HG03095 (cell line): ENCODE measurements around the gene WDR74.
A peak's percentile ranks its signal among the peaks of the same experiment; 100 is the strongest.
"Not testable (repeated sequence)": the region's sequence is repeated elsewhere in the genome, so short reads cannot be mapped to it uniquely, and the experiment has no call there.

Experiments used
- ATAC-seq: cut with Tn5 transposase; IDR thresholded peaks from one replicate; pipeline ENCODE4 v1.9.1; 2021; ENCODE audit warnings: moderate library complexity; ENCODE audit not compliant: unreplicated experiment

The WDR74 gene

DNA sequence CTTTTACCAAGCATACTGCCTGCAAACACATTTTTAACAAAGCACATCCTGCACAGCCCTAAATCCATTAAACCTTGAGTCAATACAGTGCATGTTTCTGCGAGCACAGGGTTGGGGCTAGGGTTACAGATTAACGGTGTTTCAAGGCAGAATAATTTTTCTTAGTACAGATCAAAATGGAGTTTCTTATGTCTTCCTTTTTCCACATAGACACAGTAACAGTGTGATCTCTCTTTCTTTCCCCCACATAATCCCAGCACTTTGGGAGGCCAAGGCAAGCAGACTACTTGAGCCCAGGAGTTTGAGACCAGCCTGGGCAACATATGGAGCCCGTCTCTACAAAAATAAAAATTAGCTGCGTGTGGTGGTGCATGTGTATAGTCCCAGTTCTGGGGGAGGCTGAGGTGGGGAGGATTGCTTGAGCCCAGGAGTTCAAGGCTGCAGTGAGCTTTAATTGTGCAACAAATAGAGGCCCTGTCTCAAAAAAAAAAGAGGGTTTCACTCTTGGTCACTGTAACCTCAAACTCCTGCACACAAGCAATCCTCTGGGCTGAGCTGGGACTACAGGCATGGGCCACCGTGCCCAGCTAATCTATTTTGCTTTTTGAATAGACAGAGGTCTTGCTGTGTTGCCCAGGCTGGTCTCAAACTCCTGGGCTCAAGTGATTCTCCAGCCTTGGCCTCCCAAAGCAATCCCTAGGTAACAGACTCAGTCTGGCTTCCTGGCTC, 21.6 kb upstream of the WDR74 start:
- no peak for ATAC-seq

DNA sequence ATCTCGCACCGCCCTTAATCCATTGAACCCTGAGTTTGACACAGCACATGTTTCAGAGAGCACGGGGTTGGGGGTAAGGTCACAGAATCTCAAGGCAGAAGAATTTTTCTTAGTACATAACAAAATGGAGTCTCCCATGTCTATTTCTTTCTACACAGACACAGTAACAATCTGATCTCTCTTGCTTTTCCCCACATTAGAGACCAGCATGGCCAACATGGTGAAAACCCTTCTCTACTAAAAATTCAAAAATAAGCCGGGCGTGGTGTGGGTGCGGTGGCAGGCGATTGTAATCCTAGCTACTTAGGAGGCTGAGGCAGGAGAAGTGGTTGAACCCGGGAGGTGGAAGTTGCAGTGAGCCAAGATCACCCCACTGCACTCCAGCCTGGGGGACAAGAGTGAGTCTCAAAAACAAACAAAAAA, 19.9 kb upstream of the WDR74 start:
- ATAC-seq, result not testable (repeated sequence)

DNA sequence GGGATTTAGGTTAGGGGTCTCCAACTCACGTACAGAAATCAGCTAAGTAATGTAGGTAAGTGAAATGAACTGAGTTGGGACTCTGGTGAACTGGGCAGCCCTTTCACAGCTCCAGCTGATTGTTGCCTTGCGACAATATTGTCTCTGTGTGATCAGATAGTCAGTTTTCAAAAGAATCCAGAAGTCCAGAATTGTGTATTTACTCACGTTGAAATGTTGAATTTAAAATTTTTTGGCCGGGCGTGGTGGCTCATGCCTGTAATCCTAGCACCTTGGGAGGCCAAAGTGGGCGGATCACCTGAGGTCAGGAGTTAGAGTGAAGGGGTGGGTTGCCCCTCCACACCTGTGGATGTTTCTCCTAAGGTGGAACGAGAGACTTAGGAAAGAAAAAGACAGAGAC, 18.8 kb upstream of the WDR74 start:
- ATAC-seq, result no peak

DNA sequence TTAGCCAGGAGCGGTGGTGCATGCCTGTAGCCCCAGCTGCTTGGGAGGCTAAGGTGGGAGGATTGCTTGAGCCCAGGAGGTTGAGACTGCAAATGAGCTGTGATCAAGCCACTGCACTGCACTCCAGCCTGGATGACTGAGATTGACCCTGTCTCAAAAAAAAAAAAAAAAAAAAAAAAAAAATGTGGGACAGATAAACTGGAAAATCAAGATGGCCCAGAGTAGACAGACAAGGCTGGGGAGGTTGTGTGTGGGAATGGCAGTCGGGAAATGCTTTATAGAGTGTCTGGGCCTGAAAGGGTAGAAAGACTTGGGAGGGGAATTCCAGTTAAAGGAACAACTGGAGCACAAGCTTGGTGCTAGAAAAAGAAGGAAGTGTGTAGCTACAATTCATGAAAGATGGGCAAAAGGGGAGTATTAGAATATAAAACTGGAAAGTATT, 18.2 kb upstream of the WDR74 start:
- no peak for ATAC-seq

DNA sequence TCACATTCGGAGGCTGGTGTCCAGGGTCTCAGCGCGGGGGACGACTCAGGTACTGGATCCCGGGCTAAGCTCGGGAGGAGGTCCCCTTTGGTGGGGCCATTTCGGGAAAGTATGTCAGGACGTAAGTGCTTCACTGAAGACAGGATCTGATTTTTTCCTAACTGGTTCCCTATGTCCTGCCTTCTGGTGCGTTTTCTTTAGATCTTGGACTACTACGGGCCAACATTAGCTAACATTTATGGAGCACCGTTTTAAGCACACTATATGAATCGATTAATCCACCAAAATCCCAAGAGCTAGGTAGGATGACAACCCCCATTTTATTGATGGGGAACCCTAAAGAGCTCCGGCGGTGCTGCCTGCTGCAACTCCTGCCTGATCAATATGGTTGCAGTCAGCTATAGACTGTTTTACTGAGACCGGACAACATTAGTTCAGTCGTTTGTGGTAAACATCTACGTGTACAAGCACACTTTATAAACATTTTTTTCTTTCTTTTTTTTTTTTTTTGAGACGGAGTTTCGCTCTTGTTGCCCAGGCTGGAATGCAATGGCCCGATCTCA, 17.0 kb upstream of the WDR74 start:
- no peak for ATAC-seq

DNA sequence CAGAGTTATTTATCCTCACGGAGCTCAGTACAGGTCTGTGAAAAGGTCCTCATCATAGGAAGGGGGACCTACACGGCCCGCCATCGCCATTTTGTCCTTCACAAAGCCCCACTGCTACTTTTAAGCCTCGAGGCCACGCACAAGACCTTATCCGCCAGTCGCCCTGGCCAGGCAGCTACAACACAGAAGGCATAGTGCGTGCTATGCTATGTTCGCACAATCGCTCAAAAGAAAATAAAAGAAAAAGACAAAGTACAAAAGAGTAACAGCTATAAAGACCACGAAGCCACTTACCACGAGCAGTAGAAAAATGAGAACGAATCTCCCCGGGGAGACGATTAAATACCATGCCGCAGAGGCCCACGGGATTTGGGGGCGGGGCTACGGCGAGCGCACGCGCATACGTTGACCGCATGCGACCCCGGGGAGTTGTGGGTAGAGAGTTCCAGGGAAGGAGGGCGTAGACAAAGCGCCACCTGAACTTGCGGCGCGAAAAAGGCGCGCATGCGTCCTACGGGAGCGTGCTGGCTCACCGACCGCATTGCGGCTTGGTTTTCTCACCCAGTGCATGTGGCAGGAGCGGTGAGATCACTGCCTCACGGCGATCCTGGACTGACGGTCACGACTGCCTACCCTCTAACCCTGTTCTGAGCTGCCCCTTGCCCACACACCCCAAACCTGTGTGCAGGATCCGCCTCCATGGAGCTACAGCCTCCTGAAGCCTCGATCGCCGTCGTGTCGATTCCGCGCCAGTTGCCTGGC, 16.4 kb upstream of the WDR74 start:
- ATAC-seq, result peak; percentile 67

DNA sequence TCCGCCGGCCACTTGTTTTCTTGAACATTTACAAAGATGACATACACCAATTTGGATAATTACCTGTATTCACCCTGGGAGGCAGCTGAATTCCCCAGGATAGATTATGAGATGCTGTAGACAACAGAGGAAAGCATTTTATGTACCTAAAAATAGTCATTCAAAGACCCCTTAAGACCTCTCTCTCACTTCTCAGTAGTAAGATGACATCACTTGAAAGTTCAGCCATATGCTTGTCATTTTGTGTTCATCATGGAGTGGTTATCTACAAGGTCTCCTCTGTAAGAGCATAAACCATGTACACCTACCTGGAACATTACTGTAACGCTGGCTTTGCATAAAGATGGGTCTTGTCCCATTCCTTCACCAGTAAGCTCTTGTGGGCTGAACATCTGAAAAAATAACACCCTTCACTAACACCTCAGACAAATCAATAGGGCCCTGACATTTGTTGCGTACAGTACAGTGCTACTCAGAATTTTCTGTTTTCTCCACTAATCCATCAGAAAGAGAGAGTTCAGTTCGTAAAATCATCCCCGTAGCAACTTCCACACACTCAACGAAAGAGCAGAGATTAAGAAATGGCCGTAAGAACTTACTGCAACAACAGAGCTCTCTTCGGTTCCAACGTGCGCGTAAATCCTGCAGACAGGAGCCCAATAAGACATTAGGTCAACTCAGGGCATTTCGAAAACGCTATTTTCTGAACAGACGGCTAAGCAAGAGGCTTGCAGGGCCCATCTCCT, 15.6 kb upstream of the WDR74 start:
- no peak for ATAC-seq

DNA sequence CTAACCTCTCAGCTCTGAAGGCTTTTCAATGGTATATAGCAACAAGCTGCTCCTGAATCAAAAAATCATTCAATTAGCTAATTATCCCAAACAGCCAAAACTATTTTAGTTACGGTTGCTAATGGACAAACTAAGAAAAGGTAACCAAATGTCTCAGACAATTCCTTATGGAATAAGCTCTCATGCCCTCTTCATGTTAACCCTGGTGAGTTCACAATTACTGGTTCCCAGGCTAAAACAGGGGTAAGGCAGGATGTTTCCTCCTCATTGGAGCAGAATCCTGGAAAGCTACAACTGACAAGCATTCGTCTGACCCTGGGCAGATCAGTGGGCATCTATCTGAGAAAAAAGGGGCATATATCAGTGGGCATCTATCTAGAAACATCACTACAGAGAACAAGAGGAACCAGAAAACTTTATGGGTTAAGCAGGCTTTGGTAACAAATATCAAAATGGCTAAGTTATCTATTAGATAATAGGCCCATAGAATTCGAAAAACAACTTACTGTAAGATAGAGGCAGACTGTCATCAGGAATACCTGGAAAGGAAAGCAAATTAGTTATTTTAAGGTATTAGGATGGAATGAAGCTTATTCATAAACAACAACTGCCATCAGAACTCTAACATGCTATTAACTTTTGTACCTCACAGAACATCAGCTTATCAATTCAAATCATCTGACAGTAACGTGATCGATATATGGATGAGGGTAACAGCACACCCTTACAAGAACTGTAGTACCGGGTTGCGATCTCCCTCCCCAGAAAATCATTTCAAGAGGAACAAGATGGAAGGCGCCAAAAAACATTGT, 14.8 kb upstream of the WDR74 start:
- no peak for ATAC-seq

DNA sequence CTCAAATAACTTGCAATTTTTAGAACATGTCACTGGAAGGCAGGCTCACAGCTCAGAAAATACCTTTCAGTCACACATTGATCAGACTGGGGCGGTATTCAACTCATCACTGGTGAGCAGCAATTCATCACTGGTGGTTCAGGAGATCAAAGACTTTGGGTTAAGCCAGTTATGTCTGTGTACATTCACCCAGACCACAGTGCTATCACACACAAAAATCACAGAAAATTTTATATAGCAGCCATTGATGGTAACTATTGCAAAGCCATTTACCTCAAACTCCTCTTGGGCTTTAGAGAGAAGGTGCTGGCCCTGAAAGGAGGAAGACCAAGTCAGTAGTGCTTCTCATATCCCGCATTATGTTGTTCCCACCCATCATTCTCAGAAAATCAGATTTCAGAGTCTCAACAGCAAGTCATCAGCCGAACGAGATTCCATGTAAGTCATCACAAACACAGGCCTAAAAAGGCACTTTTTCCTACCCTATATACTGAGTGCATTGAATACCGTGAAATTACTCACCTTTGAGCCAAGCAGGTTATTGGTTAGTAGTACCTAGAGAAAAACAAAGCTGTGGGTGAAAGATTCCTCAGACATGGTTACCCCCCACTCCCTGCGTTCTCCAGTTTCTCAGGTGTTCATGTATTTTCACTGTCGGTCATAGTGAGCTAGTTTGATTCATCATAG, 14.0 kb upstream of the WDR74 start:
- no peak for ATAC-seq

DNA sequence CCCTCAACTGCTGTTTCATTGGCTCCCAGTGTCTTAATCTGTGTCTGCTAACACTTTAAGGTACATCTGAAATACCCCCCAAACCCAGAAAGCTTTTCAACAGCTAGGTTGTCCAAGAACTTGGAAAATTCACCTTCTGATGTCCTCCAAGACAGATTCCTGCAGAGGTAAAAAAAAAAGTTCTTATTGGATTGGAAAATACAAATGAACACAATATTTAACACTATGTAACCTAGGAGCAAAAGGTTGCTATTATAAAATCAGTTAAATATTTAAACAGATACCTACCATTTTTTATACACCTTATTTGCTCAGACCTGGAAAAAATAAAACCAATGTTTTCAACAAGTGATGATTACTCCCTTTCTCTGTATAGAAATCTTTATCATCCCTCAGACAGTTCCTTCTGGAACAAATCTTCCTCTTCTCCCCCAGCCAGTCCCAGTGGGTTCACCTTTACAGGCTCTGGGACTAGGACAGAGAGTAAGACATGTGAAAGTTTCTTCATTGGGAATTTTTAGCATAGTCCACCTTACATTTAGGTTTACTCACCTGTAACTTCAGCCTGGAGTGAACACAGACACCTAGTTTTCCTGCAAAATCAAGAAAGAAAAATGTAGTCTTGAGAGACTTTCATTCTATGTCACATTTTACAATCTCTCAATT, 13.3 kb upstream of the WDR74 start:
- ATAC-seq, result no peak

DNA sequence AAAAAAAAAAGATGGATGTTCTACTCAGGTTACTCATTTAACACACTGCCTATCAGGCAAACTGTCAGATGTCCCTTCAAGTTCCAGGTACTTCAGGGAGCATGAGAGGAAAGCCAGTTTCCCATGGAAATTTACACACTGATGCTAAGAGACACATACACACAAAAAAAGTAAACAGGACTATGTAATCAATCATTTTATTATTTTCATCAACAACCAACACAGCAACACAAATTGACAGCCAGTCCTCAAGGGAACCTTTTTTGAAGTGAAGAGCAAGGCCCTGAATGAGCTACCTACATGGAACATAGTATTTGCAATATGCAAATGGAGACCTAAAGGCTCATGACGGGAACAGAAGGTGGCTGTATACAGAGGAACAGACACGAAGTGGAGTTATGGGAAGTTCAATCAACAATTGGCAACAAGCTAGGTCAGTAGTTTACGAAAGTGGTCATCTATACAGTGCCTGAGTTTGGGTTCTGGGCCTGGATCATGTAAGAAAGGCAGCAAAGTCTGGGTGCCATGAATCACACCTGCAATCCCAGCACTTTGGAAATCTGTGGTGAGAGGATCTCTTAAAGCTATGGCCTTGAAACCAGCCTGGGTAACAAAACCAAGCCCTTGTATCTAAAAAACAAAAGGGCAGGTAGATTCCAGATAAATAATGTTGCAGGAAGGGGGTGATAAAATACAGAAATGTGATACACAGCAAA, 12.6 kb upstream of the WDR74 start:
- no peak for ATAC-seq

DNA sequence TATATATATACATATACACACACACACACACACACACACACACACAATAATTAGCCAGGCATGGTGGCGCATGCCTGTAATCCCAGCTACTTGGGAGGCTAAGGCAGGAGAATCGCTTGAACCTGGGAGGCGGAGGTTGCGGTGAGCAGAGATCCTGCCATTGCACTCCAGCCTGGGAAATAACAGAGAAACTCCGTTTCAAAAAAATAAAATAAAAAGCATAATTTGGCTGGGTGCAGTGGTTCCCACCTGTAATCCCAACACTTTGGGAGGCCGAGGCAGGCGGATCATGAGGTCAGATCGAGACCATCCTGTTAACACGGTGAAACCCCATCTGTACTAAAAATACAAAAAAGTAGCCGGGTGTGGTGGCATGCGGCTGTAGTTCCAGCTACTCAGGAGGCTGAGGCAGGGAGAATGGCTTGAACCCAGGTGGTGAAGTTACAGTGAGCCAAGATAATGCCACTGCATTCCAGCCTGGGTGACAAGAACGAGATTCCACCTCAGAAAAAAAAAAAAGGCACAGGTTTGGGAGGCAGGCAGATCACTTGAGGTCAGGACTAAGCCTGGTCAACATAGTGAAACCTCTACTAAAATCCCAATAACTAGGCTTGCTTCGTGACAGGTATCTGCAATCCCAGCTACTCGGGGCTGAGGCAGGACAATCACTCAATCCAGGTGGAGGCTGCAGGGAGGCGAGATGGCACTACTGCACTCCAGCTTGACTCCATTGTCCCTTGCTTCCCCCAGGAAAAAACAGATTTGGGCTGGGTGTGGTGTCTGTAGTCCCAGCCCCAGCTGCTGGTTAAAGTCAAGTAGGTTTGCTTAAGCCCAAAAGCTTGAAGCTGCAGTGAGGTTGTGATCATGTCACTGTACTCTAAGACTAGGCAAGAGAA, 11.8 kb upstream of the WDR74 start:
- no peak for ATAC-seq

DNA sequence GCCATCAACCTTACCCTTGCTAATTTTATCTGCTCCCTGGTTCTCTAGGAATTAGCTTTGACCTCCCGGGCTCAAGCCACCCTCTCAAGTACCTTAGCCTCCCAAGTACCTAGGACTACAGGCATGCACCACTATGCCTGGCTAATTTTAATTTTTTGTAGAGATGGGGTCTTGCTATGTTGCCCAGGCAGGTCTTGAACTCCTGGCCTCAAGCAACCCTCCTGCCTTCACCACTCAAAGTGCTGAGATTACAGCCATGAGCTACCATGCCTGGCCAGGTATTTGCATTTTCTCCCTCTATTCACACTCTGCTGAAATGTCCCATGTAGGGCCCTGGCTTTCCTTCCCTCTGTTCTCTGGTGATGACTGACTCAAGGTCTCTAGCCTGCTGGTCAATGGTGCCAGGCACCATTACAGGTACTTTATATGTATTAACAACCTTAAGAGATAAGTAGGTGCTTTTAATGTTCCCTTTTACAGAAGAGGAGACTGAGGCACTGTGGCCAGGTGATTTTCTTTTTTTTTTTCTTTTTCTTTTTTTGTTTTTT, 8.5 kb upstream of the WDR74 start:
- ATAC-seq, result no peak

DNA sequence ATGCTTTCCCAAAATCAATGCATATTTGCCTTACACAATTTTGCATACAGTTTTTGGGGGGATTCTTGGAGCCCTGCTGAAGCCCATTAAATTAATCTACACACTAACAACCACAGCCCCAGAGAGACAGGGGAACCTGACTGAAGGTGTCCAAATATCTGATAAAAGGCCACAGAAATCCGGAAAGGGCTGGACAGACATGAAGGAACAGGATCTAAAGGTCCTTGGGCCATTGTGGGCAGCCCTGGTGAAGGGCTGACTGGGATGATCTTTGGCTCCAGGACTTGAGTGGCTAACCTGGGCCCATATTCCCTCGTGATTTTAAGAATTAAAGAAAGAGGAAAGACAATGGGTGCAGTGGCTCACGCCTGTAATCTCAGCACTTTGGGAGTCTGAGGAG, 6.8 kb upstream of the WDR74 start:
- ATAC-seq, result no peak

DNA sequence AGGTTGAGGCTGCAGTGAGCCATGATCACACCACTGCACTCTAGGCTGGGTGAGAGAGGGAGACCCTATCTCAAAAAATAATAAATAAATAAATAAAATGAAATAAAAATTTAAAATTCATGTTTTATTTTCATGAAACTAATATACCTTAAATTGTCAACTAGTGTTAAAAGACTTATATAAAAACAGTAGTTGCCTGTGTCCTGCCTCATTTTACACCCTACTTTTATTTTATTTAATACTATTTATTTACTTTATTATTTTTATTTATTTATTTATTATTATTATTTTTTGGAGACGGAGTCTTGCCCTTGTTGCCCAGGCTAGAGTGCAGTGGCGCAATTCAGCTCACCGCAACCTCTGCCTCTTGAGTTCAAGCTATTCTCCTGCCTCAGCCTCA, 4.8 kb upstream of the WDR74 start:
- ATAC-seq, result no peak

DNA sequence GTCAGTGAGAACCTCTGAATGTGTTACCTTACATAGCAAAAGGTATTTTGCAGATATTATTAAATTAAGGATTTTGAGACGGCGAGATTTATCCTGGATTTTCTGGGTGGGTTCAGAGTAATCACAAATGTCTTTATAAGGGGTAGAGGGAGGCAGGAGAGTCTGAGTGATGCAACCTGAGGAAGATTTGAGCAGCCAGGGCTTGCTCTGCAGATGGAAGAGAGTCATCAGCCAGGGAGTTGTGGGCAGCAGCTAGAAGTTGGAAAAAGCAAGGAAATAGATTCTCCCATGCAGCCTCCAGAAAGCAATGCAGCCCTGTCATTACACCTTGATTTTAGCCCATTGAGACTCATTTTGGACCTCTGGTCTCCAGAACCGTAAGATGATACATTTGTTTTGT, 4.1 kb upstream of the WDR74 start:
- ATAC-seq, result no peak

DNA sequence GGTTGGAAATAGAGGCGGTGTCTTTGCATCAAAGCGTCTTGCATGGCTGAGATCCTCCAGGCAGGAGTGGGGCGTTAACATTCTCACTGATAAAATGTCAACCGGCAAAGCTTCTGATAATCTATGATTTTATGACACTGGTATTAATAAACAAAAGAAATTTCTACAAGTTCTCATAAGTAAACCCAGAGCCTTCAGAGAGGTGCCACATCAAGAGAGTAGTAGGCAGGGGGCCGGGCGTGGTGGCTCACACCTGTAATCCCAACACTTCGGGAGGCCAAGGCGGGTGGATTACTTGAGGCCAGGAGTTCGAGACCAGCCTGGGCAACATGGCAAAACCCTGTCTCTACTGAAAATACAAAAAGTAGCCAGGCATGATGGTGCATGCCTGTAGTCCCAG, 3.5 kb upstream of the WDR74 start:
- not testable (repeated sequence) for ATAC-seq
